Measurements from ENCODE around the gene TMPRSS9. TPM values are rescaled to one million over a fixed set of nuclear protein-coding genes. Genes with fewer than 3 reads are reported as not detected.
"Not testable (repeated sequence)": the region's sequence is repeated elsewhere in the genome, so short reads cannot be mapped to it uniquely, and the experiment has no call there.

TMPRSS9 gene
- total RNA-seq, 1 experiment from 2014 or later = not detected

DNA sequence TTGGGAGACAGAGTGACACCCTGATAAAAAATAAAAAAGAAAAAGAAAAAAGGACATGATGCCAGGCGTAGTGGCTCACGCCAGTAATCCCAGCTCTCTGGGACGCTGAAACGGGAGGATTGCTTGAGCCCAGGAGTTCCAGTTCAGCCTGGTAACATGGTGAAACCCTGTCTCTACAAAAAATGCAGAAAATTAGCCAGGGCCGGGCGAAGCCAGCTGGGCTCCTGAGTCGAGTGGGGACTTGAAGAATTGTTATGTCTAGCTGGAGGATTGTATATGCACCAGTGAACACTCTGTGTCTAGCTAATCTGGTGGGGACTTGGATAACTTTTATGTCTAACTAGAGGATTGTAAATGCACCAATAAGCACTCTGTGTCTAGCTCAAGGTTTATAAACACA, 32.3 kb downstream of the TMPRSS9 start:
- Histone ChIP-seq H3K36me3 (no peaks in the 10 kb centered on the region), H3K9me3 (no peaks in the 10 kb centered on the region), H3K27me3 (no peaks in the 10 kb centered on the region), H3K4me3 (no peak overlapping the region)
- DNase-seq = no peak

DNA sequence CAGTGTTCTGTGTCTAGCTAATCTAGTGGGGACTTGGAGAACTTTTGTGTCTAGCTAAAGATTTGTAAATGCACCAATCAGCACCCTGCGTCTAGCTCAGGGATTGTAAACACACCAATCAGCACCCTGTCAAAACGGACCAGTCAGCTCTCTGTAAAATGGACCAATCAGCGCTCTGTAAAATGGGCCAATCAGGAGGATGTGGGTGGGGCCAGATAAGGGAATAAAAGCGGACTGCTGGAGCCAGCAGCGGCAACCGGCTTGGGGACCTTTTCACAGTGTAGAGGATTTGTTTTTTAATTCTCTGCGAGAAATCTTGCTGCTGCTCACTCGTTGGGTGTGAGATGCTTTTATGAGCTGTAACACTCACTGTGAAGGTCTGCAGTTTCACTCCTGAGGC, 32.8 kb downstream of the TMPRSS9 start:
- not testable (repeated sequence) for DNase-seq, H3K27me3 ChIP-seq, H3K9me3 ChIP-seq, H3K4me3 ChIP-seq, H3K36me3 ChIP-seq

- Histone ChIP-seq H3K27me3 (no peaks in the 10 kb centered on the region), H3K36me3 (no peaks in the 10 kb centered on the region)
- DNase-seq = no peak
Measured at GRCh38 chr19:2394054-2394441, 34.0 kb downstream of the TMPRSS9 start.

GRCh38 chr19:2394442-2395292, 34.6 kb downstream of the TMPRSS9 start:
- Histone ChIP-seq H3K27me3 (no peaks in the 10 kb centered on the region), H3K9me3 (no peaks in the 10 kb centered on the region), H3K36me3 (no peaks in the 10 kb centered on the region), H3K4me3 (no peak overlapping the region)
- no peak for DNase-seq

More at GRCh38 chr19:2394054-2394441, 34.0 kb downstream of the TMPRSS9 start:
- Histone ChIP-seq H3K9me3 (no peaks in the 10 kb centered on the region), H3K4me3 (no peak overlapping the region)

- not testable (repeated sequence) for H3K36me3 ChIP-seq, H3K27me3 ChIP-seq, H3K4me3 ChIP-seq, H3K9me3 ChIP-seq, DNase-seq
Measured at GRCh38 chr19:2395293-2395829, 35.3 kb downstream of the TMPRSS9 start.

DNA sequence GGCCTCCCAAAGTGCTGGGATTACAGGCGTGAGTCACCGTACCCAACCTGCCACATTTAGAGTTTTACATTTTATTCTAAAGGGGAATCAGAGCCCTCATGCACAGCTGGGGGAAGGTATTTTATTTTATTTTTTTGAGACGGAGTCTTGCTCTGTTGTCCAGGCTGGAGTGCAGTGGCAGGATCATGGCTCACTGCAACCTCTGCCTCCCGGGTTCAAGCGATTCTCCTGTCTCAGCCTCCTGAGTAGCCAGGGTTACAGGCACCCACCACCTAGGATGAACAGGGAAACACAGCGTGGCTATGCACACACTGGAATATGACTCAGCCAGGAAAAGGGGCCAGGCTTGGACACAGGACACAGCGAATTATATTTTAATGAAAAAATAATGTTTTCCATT, 37.1 kb downstream of the TMPRSS9 start:
- H3K36me3 ChIP-seq, DNase-seq, H3K27me3 ChIP-seq, H3K4me3 ChIP-seq, H3K9me3 ChIP-seq: not testable (repeated sequence)

DNA sequence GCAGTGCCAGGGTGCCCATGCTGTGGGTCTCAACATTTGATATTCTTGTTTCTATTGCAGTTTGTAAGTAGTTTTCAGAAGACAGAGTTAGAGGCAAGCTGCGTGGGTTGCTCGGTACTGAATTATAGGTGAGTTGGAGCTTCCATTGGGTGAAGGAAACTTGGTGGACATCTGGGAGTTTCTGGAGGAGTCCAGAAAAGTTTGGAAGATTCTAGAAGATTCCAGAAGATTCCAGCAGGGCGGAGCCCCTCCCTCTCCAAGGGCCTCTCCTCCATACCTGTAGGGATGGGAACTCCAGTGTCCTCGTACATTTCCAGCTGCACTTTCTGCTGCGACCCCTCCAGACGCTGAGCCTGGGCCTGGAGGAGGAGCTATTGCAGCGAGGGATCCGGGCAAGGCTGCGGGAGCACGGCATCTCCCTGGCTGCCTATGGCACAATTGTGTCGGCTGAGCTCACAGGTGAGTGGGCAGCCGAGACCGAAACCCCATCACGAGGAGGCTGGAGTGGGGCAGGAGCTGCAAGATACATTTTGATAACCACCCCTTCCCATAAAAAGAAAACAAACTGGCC, 38.8 kb downstream of the TMPRSS9 start:
- H3K27me3 ChIP-seq = no peaks in the 10 kb centered on the region
- no peak for DNase-seq
- H3K4me3 ChIP-seq = no peak overlapping the region
- no peaks in the 10 kb centered on the region for H3K36me3 ChIP-seq
- no peaks in the 10 kb centered on the region for H3K9me3 ChIP-seq

GRCh38 chr19:2399582-2399981, 39.5 kb downstream of the TMPRSS9 start:
- Histone ChIP-seq H3K27me3 (no peaks in the 10 kb centered on the region), H3K9me3 (no peaks in the 10 kb centered on the region), H3K36me3 (no peaks in the 10 kb centered on the region), H3K4me3 (no peak overlapping the region)
- no peak for DNase-seq

DNA sequence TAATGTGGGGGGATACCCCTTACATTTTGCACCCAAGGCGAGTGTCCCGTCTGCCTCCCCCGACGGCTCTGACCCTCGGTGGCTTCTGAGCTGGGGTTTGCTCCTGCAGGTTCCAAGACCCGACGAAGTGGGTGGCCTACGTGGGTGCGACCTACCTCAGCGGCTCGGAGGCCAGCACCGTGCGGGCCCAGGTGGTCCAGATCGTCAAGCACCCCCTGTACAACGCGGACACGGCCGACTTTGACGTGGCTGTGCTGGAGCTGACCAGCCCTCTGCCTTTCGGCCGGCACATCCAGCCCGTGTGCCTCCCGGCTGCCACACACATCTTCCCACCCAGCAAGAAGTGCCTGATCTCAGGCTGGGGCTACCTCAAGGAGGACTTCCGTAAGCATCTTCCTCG, 48.2 kb downstream of the TMPRSS9 start:
- H3K27me3 ChIP-seq = no peaks in the 10 kb centered on the region
- no peak overlapping the region for H3K4me3 ChIP-seq
- no peak for DNase-seq
- no peaks in the 10 kb centered on the region for H3K9me3 ChIP-seq
- no peaks in the 10 kb centered on the region for H3K36me3 ChIP-seq

DNA sequence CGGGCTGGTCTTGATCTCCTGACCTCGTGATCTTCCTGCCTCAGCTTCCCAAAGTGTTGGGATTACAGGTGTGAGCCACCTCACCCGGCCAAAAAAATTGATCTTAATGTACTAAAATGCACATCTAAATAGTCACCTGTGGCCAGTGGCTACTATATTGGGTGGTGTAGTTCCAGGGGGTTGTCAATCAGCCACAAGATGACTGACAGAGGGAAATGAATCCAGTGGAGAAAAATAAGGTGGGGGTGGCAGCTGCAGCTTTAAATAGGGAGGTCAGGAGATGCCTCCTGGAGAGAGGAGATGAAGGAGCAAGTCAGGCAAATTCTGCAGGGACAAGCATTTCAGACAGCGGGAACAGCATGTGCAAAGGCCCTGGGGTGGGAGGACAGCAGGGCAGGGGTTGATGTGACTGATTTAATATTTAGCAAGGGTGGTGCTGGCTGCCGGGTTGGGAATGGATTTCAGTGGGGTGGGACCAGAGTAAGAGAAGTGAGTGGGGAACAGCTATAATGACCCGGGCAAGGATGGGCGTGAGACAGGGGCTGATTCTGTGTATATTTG, 49.4 kb downstream of the TMPRSS9 start:
- Histone ChIP-seq H3K4me3 (no peak overlapping the region), H3K9me3 (no peaks in the 10 kb centered on the region), H3K36me3 (no peaks in the 10 kb centered on the region), H3K27me3 (no peaks in the 10 kb centered on the region)
- no peak for DNase-seq

DNA sequence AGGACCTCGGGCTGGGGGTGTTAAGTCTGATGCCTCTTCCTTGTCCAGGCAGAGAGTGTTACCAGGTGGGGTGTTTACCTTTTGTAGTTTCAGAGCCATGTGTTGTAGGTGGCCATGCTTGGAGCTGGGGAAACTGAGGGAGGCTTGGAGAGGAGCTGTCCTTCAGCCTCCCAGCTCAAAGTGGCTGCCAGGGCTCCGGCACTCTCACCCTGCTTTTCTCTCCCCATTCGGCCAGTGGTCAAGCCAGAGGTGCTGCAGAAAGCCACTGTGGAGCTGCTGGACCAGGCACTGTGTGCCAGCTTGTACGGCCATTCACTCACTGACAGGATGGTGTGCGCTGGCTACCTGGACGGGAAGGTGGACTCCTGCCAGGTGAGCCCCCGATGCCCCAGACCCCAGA, 50.0 kb downstream of the TMPRSS9 start:
- no peaks in the 10 kb centered on the region for H3K9me3 ChIP-seq
- DNase-seq = no peak
- no peaks in the 10 kb centered on the region for H3K27me3 ChIP-seq
- H3K36me3 ChIP-seq = no peaks in the 10 kb centered on the region
- H3K4me3 ChIP-seq = no peak overlapping the region

DNA sequence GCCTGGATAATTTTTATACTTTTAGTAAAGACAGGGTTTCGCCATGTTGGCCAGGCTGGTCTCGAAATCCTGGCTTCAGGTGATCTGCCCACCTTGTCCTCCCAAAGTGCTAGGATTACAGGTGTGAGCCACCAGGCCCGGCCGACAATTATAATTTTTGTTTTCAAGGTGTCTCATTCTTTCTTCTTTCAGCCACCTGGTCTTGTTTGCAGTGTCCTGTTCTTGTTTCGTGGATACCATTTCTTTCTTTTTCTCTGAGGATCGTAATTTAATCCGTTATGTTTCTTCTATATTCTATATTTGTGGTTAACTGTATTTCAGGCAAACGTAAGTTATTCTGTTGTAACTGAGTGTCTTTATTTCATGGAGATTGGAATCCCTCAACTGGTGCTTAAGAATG, 51.6 kb downstream of the TMPRSS9 start:
- no peak overlapping the region for H3K4me3 ChIP-seq
- H3K9me3 ChIP-seq = no peaks in the 10 kb centered on the region
- H3K27me3 ChIP-seq = no peaks in the 10 kb centered on the region
- no peak for DNase-seq
- H3K36me3 ChIP-seq = no peaks in the 10 kb centered on the region

- Histone ChIP-seq H3K27me3 (no peaks in the 10 kb centered on the region), H3K4me3 (no peak overlapping the region), H3K36me3 (no peaks in the 10 kb centered on the region), H3K9me3 (no peaks in the 10 kb centered on the region)
- no peak for DNase-seq
Measured at GRCh38 chr19:2412449-2412848, 52.4 kb downstream of the TMPRSS9 start.

DNA sequence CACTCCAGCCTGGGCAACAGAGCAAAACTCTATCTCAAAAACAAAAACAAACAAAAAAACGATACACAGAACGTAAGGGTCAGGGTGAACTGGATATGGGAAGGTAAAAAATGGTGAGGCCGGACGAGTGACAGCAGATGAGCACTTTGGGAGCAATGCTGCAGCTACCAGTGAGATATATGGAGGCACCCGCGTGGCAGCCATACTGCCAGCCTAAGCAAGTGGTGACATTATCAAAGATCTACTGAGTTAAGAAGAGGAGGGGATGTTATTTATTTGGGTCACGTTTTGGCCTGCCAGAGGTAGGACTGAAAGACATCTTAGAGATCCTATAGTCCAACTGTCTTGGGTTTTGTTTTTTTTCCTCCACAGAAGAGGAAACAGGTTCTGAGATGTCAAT, 53.1 kb downstream of the TMPRSS9 start:
- Histone ChIP-seq H3K4me3 (no peak overlapping the region), H3K27me3 (no peaks in the 10 kb centered on the region), H3K9me3 (no peaks in the 10 kb centered on the region), H3K36me3 (no peaks in the 10 kb centered on the region)
- DNase-seq = no peak

GRCh38 chr19:2413629-2414028, 53.6 kb downstream of the TMPRSS9 start:
- H3K4me3 ChIP-seq = no peak overlapping the region
- H3K36me3 ChIP-seq = no peaks in the 10 kb centered on the region
- no peaks in the 10 kb centered on the region for H3K9me3 ChIP-seq
- no peak for DNase-seq
- H3K27me3 ChIP-seq = no peaks in the 10 kb centered on the region

- H3K9me3 ChIP-seq = no peaks in the 10 kb centered on the region
- H3K4me3 ChIP-seq = no peak overlapping the region
- no peaks in the 10 kb centered on the region for H3K27me3 ChIP-seq
- no peak for DNase-seq
- no peaks in the 10 kb centered on the region for H3K36me3 ChIP-seq
Measured at GRCh38 chr19:2415281-2415972, 55.4 kb downstream of the TMPRSS9 start.

DNA sequence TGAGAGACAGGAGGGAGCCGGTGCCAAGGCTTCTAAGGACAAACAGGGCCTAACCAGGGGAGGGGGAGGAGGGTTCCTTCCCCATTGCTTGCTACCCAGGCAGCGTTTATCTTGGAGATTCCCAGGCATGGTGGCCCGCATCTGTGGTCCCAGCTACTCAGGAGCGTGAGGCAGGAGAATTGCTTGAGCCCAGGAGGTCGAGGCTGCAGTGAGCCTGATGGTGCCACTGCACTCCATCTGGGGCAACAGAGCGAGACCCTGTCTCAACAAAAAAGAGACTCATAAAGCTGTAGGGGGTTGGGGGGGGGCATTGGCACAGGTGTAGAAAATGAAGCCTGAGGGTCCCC, 55.9 kb downstream of the TMPRSS9 start:
- no peak for DNase-seq
- Histone ChIP-seq H3K27me3 (no peaks in the 10 kb centered on the region), H3K9me3 (no peaks in the 10 kb centered on the region), H3K4me3 (no peak overlapping the region), H3K36me3 (no peaks in the 10 kb centered on the region)
